ENCODE results near the gene MAP4K3.

- TF ChIP-seq CTCF (IDR thresholded peaks at IDR 0.05): no peak
- no peak for TF ChIP-seq POLR2A (IDR thresholded peaks at IDR 0.05)
These were observed 33.5 kb upstream of the MAP4K3 start for GRCh38 chr2:39470580-39470979.
